Erythroblast (primary cell): ENCODE data around the gene OTOGL.

ENCODE experiments used
- GATA1 ChIP-seq: IDR thresholded peaks from 2 replicates; pipeline ENCODE4 v1.6.1; 2011; ENCODE audit warnings: low read depth, mild to moderate bottlenecking, control low read depth, low read length, moderate library complexity
- POLR2A ChIP-seq: IDR thresholded peaks from 2 replicates; pipeline ENCODE4 v1.6.1; 2011; ENCODE audit warnings: mild to moderate bottlenecking, low read length

- TF ChIP-seq POLR2A (no peak), GATA1 (no peak)
Measured at GRCh38 chr12:80373666-80374065, 274.3 kb downstream of the OTOGL start.
